GOT3 (cell line): ENCODE results near the gene PRR33.

ENCODE experiments used
- DNase-seq: peaks from one replicate; lab custom pipeline; 2025; ENCODE audit warnings: mixed read lengths; lab: John Stamatoyannopoulos, UW

PRR33 gene

GRCh38 chr11:1847006-1847735 lies 44.5 kb downstream of the PRR33 start:
- no peak for DNase-seq

GRCh38 chr11:1846453-1846932 lies 45.2 kb downstream of the PRR33 start:
- no peak for DNase-seq

- no peak for DNase-seq
Measured at GRCh38 chr11:1845561-1846452, 45.9 kb downstream of the PRR33 start.

GRCh38 chr11:1845095-1845429 lies 46.6 kb downstream of the PRR33 start:
- no peak for DNase-seq

- no peak for DNase-seq
Measured at GRCh38 chr11:1844221-1845094, 47.2 kb downstream of the PRR33 start.

- no peak for DNase-seq
Measured at GRCh38 chr11:1843796-1844195, 47.9 kb downstream of the PRR33 start.

GRCh38 chr11:1843098-1843473 lies 48.6 kb downstream of the PRR33 start:
- no peak for DNase-seq

GRCh38 chr11:1842149-1843097 lies 49.3 kb downstream of the PRR33 start:
- DNase-seq = no peak

GRCh38 chr11:1841511-1842148 lies 50.1 kb downstream of the PRR33 start:
- no peak for DNase-seq

- no peak for DNase-seq
Measured at GRCh38 chr11:1840780-1841480, 50.8 kb downstream of the PRR33 start.

GRCh38 chr11:1839924-1840779 lies 51.5 kb downstream of the PRR33 start:
- DNase-seq = no peak

- no peak for DNase-seq
Measured at GRCh38 chr11:1839204-1839923, 52.3 kb downstream of the PRR33 start.

- DNase-seq = no peak
Measured at GRCh38 chr11:1838426-1839144, 53.1 kb downstream of the PRR33 start, which contains the start of gene TNNI2. Gene TNNI2, plus strand, starts transcription at chr11:1838981. Its CDS starts 716 bp downstream, at chr11:1839697.
